Measurements from ENCODE around the gene CERT1.

Gene CERT1

DNA sequence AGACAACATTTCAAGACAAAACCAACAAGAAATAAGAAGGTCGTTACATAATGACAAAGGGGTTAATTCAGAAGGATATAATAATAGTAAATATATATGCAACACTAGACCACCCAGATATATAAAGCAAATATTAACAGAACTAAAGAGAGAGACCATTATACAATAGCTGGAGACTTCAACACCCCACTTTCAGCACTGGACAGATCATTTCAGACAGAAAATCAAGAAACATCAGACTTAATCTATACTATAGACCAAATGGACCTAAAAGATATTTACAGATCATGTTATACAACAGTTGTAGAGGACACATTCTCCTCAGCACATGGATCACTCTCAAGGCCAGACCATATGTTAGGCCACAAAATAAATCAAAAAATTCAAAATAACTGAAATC is 26.8 kb downstream of the CERT1 start:
- Histone ChIP-seq H3K36me3 (no peaks in the 10 kb centered on the region), H3K4me3 (ENCODE audit: low read depth, low read length) (no peak overlapping the region), H3K27me3 (ENCODE audit: insufficient read depth, low read depth, severe bottlenecking) (no peaks in the 10 kb centered on the region), H3K9me3 (ENCODE audit: severe bottlenecking) (no peaks in the 10 kb centered on the region), H3K27ac (no peak overlapping the region)
- DNase-seq = no peak
- no peak for TF ChIP-seq CTCF (IDR thresholded peaks at IDR 0.05; ENCODE audit: low read depth, low read length)

- H3K9me3 ChIP-seq (ENCODE audit: severe bottlenecking) = no peaks in the 10 kb centered on the region
- no peak for DNase-seq
- H3K4me3 ChIP-seq (ENCODE audit: low read depth, low read length) = no peak overlapping the region
- H3K27me3 ChIP-seq (ENCODE audit: insufficient read depth, low read depth, severe bottlenecking) = no peaks in the 10 kb centered on the region
- TF ChIP-seq CTCF (IDR thresholded peaks at IDR 0.05; ENCODE audit: low read depth, low read length) = no peak
- H3K27ac ChIP-seq = no peak overlapping the region
- no peaks in the 10 kb centered on the region for H3K36me3 ChIP-seq
These were observed 28.9 kb downstream of the CERT1 start for GRCh38 chr5:75482482-75482881.

DNA sequence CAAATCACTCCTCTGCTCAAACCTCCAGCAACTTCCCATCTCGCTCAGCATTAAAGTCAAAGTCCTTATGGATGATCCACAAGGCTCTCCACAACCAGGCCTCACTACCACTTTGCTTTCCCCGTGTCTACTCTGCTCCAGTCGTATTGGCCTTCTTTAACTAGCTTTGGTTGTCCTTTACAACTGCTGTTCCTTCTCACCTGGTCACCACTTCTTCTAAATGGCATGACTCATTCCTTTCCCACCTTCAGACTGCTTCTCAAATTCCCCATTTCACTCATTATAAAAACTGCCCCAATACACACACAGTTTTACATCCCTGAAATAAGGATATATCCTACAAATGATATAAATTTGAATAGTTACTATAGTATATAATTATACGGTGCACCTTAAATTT is 30.4 kb downstream of the CERT1 start:
- no peak for TF ChIP-seq CTCF (IDR thresholded peaks at IDR 0.05; ENCODE audit: low read depth, low read length)
- Histone ChIP-seq H3K36me3 (no peaks in the 10 kb centered on the region), H3K4me3 (ENCODE audit: low read depth, low read length) (no peak overlapping the region), H3K27ac (no peak overlapping the region), H3K27me3 (ENCODE audit: insufficient read depth, low read depth, severe bottlenecking) (no peaks in the 10 kb centered on the region), H3K9me3 (ENCODE audit: severe bottlenecking) (no peaks in the 10 kb centered on the region)
- DNase-seq = no peak

DNA sequence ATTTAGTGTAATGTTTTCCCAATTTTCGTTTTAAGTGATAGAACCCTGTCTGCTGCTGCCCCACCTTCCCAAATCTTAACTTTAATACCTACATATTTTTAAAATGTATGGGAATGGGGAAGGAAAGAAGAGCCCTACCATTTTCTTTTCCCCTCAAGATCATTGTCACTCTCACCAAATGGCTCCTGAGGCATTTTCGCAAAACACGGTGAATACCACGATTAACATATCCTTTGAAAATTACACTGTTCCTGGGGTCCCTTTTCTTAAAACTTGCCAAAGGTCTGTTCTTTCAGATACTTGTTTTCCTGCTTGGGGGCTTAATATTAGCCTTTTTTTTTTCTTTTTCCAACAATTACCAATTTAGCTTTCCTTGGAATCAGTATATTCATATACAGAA is 36.1 kb downstream of the CERT1 start:
- no peak for TF ChIP-seq CTCF (IDR thresholded peaks at IDR 0.05; ENCODE audit: low read depth, low read length)
- Histone ChIP-seq H3K36me3 (no peaks in the 10 kb centered on the region), H3K4me3 (ENCODE audit: low read depth, low read length) (no peak overlapping the region), H3K27me3 (ENCODE audit: insufficient read depth, low read depth, severe bottlenecking) (no peaks in the 10 kb centered on the region), H3K27ac (no peak overlapping the region), H3K9me3 (ENCODE audit: severe bottlenecking) (no peaks in the 10 kb centered on the region)
- no peak for DNase-seq

DNA sequence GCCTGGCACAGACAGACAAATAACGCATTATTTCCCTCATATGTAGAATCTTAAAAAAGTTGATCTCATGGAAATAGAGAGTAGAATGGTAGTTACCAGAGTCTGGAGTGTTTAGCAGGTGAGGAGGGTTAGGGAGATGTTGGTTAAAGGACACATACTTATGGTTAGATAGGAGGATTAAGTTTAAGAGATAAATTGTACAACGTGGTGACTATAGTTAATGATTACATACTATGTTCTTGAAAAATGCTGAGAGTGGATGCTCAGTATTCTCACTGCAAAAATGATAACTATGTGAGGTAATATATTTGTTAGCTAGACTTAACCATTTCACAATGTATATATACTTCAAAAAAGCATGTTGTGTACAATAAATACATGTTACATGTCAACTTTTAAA is 38.0 kb downstream of the CERT1 start:
- no peaks in the 10 kb centered on the region for H3K27me3 ChIP-seq (ENCODE audit: insufficient read depth, low read depth, severe bottlenecking)
- no peak for TF ChIP-seq CTCF (IDR thresholded peaks at IDR 0.05; ENCODE audit: low read depth, low read length)
- no peaks in the 10 kb centered on the region for H3K36me3 ChIP-seq
- no peak overlapping the region for H3K4me3 ChIP-seq (ENCODE audit: low read depth, low read length)
- no peak overlapping the region for H3K27ac ChIP-seq
- peaks cover 2% of the 10 kb centered on the region for H3K9me3 ChIP-seq (ENCODE audit: severe bottlenecking)
- DNase-seq = no peak

GRCh38 chr5:75472973-75473372 is 38.5 kb downstream of the CERT1 start:
- TF ChIP-seq CTCF (IDR thresholded peaks at IDR 0.05; ENCODE audit: low read depth, low read length) = no peak
- Histone ChIP-seq H3K27ac (no peak overlapping the region), H3K36me3 (no peaks in the 10 kb centered on the region), H3K4me3 (ENCODE audit: low read depth, low read length) (no peak overlapping the region), H3K9me3 (ENCODE audit: severe bottlenecking) (peaks cover 2% of the 10 kb centered on the region), H3K27me3 (ENCODE audit: insufficient read depth, low read depth, severe bottlenecking) (no peaks in the 10 kb centered on the region)
- no peak for DNase-seq
